GM23338 (cell line): ENCODE data around the gene OPN1SW. TPM values are rescaled to one million over a fixed set of nuclear protein-coding genes. Genes with fewer than 3 reads are reported as not detected.

Experiments used
- ATAC-seq: fragments of 200-7000 bp; cut with Tn5 transposase; 3 replicates; pipeline ENCODE4 v1.9.1; 2020
- DNase-seq: peaks from one replicate; pipeline ENCODE4 v3.0.0-alpha.2; 2015; ENCODE audit warnings: low spot score
- H2AFZ ChIP-seq: fragments of 200-600 bp; sonication (generic); 2 replicates; pipeline ENCODE4 v1.8.0; 2016; ENCODE audit warnings: antibody characterized with exemption, mild to moderate bottlenecking, moderate library complexity
- H3F3A ChIP-seq: fragments of 200-600 bp; sonication (generic); replicated peaks from 2 replicates; pipeline ENCODE4 v1.8.0; 2017; ENCODE audit warnings: antibody characterized with exemption, mixed run types, low read depth
- H3K27ac ChIP-seq: fragments of 200-600 bp; sonication (generic); 2 replicates; pipeline ENCODE4 v1.6.1; 2016; ENCODE audit warnings: low read depth
- H3K27me3 ChIP-seq: fragments of 200-600 bp; sonication (generic); 2 replicates; pipeline ENCODE4 v1.8.0; 2016; ENCODE audit warnings: mild to moderate bottlenecking, mixed run types, moderate library complexity; ENCODE audit not compliant: insufficient read depth
- H3K36me3 ChIP-seq: fragments of 200-600 bp; sonication (generic); 2 replicates; pipeline ENCODE4 v1.8.0; 2016; ENCODE audit warnings: mild to moderate bottlenecking; ENCODE audit not compliant: insufficient read depth
- H3K4me1 ChIP-seq: fragments of 200-600 bp; sonication (generic); 2 replicates; pipeline ENCODE4 v1.8.0; 2016; ENCODE audit warnings: mild to moderate bottlenecking, moderate library complexity; ENCODE audit not compliant: insufficient read depth
- H3K4me2 ChIP-seq: fragments of 200-600 bp; sonication (generic); 2 replicates; pipeline ENCODE4 v1.7.1; 2017; ENCODE audit warnings: mixed run types
- H3K4me3 ChIP-seq: fragments of 200-600 bp; sonication (generic); 2 replicates; pipeline ENCODE4 v1.6.1; 2016; ENCODE audit warnings: mixed run types
- H3K79me2 ChIP-seq: fragments of 200-600 bp; sonication (generic); replicated peaks from 2 replicates; pipeline ENCODE4 v1.8.0; 2017; ENCODE audit warnings: mild to moderate bottlenecking; ENCODE audit not compliant: insufficient read depth
- H3K9me2 ChIP-seq: fragments of 200-600 bp; sonication (generic); 2 replicates; pipeline ENCODE4 v1.8.0; 2017; ENCODE audit not compliant: insufficient read depth
- H4K20me1 ChIP-seq: fragments of 200-600 bp; sonication (generic); replicated peaks from 2 replicates; pipeline ENCODE4 v1.8.0; 2017; ENCODE audit warnings: mild to moderate bottlenecking; ENCODE audit not compliant: insufficient read depth
- H3K27ac Mint-ChIP-seq: 2 replicates; pipeline ENCODE4 v1.8.0; 2020; ENCODE audit warnings: inconsistent platforms, mild to moderate bottlenecking, moderate library complexity, mixed read lengths
- H3K27me3 Mint-ChIP-seq: 3 replicates; pipeline ENCODE4 v1.8.0; 2022; ENCODE audit warnings: low read depth, mild to moderate bottlenecking, moderate library complexity, mixed read lengths, inconsistent platforms; ENCODE audit not compliant: insufficient read depth, poor library complexity
- H3K36me3 Mint-ChIP-seq: 3 replicates; pipeline ENCODE4 v1.8.0; 2021; ENCODE audit warnings: low read depth, mild to moderate bottlenecking, inconsistent platforms, moderate library complexity, mixed read lengths
- H3K4me1 Mint-ChIP-seq: 3 replicates; pipeline ENCODE4 v1.8.0; 2020; ENCODE audit warnings: mild to moderate bottlenecking, inconsistent platforms, mixed read lengths
- H3K4me3 Mint-ChIP-seq: 3 replicates; pipeline ENCODE4 v1.8.0; 2021; ENCODE audit warnings: moderate library complexity, mild to moderate bottlenecking, inconsistent platforms, mixed read lengths
- H3K9me3 Mint-ChIP-seq: 3 replicates; pipeline ENCODE4 v1.8.0; 2020; ENCODE audit warnings: moderate library complexity, mild to moderate bottlenecking, inconsistent platforms, mixed read lengths
- EZH2phosphoT487 ChIP-seq: fragments of 200-600 bp; sonication (generic); IDR thresholded peaks from one replicate; pipeline ENCODE4 v1.8.1; 2018; ENCODE audit warnings: antibody characterized with exemption; ENCODE audit not compliant: unreplicated experiment
- polyA plus RNA-seq: library from polyadenylated mRNA; unstranded; fragments of >200 nt; fragmentation: Nextera tagmentation; extraction: Ambion mirVana; gene quantifications from 2 replicates; pipeline ENCODE4 v1.2.1, GENCODE V29; 2016
- total RNA-seq: library from RNA; depleted of rRNA; stranded (reverse); fragments of >200 nt; shearing (Covaris generic); gene quantifications from 2 replicates; pipeline ENCODE4 v1.2.3, GENCODE V29; 2014
- TF ChIP-seq, protein P1 (sequence below), 2 experiments: fragments of 200-600 bp in 1 of 2; sonication (generic) in 1 of 2; conservative IDR thresholded peaks; 2 replicates each; pipeline versions ENCODE4 v1.5.1 to v1.6.1; 2016 to 2017; ENCODE audit warnings: antibody characterized with exemption in 2 of 2, low read depth in 2 of 2, mild to moderate bottlenecking in 2 of 2, moderate library complexity in 1 of 2
- TF ChIP-seq, protein P2 (sequence below): fragments of 250-450 bp; sonication (Bioruptor Pico); IDR thresholded peaks from 2 replicates; pipeline ENCODE4 v1.5.0; 2020; ENCODE audit warnings: mild to moderate bottlenecking, moderate library complexity

Gene OPN1SW
- total and polyA plus RNA-seq, 2 experiments from 2014 or later = 0.50 TPM; not detected in 1

DNA sequence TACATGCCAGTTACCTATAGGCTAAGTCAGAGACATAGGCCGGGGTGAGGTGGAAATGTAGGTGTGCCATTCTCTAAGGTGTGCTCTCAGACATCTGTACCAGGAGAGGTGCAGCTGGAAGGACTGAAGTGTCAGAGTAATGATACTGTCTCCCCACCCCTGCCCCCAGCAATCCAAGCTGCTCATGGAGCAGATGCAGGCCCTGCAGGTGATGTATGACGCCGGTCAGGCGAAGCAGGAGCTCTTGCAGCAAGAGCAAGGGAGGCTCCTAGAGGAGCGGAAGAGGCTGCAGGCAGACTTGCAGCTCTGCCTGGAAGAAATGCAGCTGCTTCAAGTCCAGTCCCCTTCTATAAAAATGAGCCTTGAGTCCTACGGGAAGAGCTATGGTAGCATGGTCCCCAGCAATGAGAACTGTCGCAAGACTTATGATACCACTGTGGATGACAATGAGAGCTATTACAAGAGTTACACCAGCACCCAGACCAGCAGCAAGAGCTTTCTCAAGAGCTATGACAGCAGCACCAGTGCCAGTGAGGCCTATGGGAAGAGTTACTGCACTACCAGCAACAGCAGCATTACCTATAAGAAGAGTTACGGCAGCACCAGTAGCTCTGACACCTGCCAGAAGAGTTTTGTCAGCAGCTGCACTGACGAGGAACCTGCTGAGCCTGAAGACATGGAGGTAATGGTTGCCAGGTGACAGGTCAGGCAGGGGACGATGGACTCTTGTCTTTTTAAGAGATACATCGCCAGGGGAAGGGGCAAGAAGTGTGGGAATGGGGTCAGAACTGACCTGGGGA, 36.2 kb upstream of the OPN1SW start:
- no peaks in the 10 kb centered on the region for H3K27me3 Mint-ChIP-seq
- H4K20me1 ChIP-seq = 0 out of 2 replicates have a peak, but pooled peaks cover 3% of the 10 kb centered on the region
- no peaks in the 10 kb centered on the region for H3K9me3 Mint-ChIP-seq
- peaks cover 28% of the 10 kb centered on the region for H3K36me3 Mint-ChIP-seq
- 0 out of 2 replicates have a peak, but pooled peaks cover 8% of the 10 kb centered on the region for H3K36me3 ChIP-seq
- peaks cover 3% of the 10 kb centered on the region; the same call in 1 of the 3 replicates for H3K4me1 Mint-ChIP-seq
- no peak overlapping the region for H3K4me2 ChIP-seq
- DNase-seq (no peak), ATAC-seq (peak; percentile 22; the same call in 1 of the 3 replicates)
- no peak overlapping the region for H3K27ac Mint-ChIP-seq
- H3K79me2 ChIP-seq = no peaks in the 10 kb centered on the region
- no peaks in the 10 kb centered on the region for H3K9me2 ChIP-seq
- H3K27ac ChIP-seq = no peak overlapping the region
- no peaks in the 10 kb centered on the region for H3F3A ChIP-seq
- H2AFZ ChIP-seq = no peak overlapping the region
- TF ChIP-seq, protein P1, sequence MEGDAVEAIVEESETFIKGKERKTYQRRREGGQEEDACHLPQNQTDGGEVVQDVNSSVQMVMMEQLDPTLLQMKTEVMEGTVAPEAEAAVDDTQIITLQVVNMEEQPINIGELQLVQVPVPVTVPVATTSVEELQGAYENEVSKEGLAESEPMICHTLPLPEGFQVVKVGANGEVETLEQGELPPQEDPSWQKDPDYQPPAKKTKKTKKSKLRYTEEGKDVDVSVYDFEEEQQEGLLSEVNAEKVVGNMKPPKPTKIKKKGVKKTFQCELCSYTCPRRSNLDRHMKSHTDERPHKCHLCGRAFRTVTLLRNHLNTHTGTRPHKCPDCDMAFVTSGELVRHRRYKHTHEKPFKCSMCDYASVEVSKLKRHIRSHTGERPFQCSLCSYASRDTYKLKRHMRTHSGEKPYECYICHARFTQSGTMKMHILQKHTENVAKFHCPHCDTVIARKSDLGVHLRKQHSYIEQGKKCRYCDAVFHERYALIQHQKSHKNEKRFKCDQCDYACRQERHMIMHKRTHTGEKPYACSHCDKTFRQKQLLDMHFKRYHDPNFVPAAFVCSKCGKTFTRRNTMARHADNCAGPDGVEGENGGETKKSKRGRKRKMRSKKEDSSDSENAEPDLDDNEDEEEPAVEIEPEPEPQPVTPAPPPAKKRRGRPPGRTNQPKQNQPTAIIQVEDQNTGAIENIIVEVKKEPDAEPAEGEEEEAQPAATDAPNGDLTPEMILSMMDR (conservative IDR thresholded peaks at IDR 0.05; ENCODE audit: low read depth in 2 of 2) = no peak
- TF ChIP-seq EZH2phosphoT487 = no peak
- TF ChIP-seq, protein P2, sequence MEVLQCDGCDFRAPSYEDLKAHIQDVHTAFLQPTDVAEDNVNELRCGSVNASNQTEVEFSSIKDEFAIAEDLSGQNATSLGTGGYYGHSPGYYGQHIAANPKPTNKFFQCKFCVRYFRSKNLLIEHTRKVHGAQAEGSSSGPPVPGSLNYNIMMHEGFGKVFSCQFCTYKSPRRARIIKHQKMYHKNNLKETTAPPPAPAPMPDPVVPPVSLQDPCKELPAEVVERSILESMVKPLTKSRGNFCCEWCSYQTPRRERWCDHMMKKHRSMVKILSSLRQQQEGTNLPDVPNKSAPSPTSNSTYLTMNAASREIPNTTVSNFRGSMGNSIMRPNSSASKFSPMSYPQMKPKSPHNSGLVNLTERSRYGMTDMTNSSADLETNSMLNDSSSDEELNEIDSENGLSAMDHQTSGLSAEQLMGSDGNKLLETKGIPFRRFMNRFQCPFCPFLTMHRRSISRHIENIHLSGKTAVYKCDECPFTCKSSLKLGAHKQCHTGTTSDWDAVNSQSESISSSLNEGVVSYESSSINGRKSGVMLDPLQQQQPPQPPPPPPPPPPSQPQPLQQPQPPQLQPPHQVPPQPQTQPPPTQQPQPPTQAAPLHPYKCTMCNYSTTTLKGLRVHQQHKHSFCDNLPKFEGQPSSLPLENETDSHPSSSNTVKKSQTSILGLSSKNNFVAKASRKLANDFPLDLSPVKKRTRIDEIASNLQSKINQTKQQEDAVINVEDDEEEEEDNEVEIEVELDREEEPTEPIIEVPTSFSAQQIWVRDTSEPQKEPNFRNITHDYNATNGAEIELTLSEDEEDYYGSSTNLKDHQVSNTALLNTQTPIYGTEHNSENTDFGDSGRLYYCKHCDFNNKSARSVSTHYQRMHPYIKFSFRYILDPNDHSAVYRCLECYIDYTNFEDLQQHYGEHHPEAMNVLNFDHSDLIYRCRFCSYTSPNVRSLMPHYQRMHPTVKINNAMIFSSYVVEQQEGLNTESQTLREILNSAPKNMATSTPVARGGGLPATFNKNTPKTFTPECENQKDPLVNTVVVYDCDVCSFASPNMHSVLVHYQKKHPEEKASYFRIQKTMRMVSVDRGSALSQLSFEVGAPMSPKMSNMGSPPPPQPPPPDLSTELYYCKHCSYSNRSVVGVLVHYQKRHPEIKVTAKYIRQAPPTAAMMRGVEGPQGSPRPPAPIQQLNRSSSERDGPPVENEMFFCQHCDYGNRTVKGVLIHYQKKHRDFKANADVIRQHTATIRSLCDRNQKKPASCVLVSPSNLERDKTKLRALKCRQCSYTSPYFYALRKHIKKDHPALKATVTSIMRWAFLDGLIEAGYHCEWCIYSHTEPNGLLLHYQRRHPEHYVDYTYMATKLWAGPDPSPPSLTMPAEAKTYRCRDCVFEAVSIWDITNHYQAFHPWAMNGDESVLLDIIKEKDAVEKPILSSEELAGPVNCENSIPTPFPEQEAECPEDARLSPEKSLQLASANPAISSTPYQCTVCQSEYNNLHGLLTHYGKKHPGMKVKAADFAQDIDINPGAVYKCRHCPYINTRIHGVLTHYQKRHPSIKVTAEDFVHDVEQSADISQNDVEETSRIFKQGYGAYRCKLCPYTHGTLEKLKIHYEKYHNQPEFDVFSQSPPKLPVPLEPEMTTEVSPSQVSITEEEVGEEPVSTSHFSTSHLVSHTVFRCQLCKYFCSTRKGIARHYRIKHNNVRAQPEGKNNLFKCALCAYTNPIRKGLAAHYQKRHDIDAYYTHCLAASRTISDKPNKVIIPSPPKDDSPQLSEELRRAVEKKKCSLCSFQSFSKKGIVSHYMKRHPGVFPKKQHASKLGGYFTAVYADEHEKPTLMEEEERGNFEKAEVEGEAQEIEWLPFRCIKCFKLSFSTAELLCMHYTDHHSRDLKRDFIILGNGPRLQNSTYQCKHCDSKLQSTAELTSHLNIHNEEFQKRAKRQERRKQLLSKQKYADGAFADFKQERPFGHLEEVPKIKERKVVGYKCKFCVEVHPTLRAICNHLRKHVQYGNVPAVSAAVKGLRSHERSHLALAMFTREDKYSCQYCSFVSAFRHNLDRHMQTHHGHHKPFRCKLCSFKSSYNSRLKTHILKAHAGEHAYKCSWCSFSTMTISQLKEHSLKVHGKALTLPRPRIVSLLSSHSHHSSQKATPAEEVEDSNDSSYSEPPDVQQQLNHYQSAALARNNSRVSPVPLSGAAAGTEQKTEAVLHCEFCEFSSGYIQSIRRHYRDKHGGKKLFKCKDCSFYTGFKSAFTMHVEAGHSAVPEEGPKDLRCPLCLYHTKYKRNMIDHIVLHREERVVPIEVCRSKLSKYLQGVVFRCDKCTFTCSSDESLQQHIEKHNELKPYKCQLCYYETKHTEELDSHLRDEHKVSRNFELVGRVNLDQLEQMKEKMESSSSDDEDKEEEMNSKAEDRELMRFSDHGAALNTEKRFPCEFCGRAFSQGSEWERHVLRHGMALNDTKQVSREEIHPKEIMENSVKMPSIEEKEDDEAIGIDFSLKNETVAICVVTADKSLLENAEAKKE (CRISPR knock-in tag) = no peak
- no peaks in the 10 kb centered on the region for H3K27me3 ChIP-seq
- H3K4me1 ChIP-seq = peaks cover 10% of the 10 kb centered on the region; the same call in 1 of the 2 replicates
- no peak overlapping the region for H3K4me3 Mint-ChIP-seq
- no peak overlapping the region for H3K4me3 ChIP-seq
